Astrocyte of the hippocampus (primary cell): Measurements from ENCODE around the gene ANO2.
"Not testable (repeated sequence)": the region's sequence is repeated elsewhere in the genome, so short reads cannot be mapped to it uniquely, and the experiment has no call there.

ENCODE experiments used
- DNase-seq: peaks from one replicate; pipeline ENCODE4 v3.0.0; 2011; ENCODE audit warnings: low read depth, low spot score

The ANO2 gene

DNA sequence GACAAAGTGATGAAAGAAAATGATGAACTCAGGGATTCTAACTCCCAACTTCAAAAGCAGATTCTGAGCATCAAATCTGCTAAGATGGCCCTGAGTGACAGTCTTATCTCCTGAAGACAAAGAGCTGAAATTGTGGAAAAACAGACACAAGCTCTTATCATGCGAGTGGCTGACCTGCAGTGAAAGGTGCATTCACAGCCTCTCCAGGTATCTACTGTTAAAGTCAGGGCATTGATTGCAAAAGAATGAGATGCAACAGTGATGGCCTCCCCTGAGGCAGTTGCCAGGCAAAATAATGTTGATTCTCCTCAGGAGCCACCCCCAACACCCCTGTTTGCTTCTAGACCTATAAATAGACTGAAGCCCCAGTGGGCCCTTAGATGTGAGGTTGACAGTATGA is 126.2 kb downstream of the ANO2 start:
- not testable (repeated sequence) for DNase-seq

DNA sequence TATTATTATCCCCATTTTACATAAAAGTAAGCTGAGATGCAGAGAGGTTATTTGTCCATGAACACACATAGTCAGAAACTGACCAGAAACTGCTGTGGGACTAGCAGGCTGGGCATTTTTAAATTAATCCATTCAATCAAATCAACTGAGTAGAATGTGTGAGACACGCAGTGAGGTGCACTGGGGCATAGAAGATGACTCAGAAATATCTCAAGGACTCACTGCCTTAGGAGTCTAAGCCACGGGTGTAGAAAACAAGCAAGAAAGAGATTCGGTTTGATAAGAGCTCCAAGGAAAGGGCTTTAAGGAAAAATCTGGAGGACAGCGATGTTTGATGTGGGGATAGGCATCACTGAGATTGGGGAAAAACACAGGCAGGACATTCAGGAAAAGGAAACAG is 127.8 kb downstream of the ANO2 start:
- no peak for DNase-seq

DNA sequence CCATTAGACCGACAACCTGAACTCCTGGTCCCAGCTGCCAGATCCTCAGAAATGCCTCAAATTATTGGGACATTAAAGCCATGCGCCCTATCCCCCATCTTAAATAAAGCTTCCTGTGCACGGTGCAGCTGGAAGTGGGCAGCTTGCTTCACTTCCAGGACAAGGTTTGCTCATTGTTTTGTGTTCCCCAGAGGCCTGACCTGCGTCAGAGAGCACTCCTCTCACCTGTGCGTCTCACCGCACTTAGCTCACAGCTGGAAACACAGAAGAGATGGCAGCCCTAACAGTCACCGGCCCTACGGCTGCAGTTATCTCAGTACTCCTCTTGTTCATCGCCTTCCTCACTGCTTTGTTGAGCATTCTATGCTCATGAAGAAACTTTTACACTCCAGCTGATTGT is 135.5 kb downstream of the ANO2 start:
- DNase-seq, result no peak

DNA sequence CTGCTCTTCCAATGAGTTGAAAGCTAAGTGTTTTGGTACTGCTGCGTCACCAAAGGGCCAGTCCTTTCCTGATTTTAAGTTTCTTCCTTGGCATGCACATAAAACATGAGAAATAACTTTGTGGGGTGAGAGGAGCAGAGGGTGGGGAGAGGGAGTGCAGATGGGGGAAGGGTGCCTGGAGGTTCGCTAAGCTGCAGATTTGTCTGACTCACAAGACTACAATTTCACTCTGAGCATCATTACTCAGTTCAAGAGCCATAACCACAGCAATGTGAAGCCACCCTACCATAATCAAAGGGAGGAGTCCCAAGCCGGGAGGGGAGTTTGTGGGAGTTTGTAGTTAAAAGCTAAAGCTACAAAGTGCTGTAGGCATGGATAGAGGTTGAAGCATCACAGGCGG is 136.1 kb downstream of the ANO2 start:
- peak; percentile 85 for DNase-seq

DNA sequence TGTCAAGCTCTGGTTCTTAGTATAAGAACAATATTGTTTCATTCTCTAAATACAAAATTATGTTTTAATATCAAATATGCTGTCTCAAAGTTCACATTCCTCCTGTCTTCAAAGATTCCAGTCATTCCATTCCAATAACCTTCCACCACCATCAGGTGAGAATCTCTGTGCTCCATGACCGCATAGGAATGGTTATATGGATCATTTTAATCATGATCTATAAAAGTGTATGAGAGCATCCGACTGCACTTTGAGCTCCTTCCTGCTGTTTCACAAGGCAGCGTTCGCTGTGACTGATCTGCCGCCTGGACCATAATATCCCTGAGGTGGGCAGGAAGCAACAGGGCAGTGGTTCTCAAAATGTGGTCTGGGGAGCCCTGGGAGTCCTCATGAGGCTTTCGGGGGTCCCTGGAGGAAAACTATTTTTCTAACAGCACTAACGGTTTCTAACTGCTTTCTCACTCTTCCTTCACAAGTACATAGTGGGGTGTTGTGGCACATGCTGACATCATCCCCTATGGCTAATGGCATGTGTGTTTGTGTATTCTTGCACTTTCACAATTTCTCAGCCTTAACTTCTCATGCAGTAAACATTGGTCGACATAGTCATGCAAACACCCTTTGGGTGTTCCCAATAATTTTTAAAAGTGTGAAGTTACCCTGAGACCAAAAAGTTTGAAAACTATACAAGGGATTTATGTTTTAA is 137.4 kb downstream of the ANO2 start:
- DNase-seq, result no peak

DNA sequence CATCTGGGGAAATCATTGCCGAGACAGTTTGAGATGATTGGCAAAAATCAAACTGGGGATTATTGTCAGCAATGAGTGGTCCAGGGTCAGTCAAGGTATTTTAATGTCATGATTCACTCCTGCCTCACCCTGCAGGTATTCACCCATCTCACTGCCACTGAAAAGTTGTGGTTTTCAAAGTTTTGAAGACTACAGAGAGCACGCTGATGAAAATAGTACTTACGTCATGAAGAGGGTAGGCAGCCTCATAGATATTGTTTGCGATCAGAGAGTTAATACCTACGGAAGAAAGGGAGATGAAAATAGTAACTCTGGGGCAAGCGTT is 138.0 kb downstream of the ANO2 start:
- peak; percentile 38 for DNase-seq

DNA sequence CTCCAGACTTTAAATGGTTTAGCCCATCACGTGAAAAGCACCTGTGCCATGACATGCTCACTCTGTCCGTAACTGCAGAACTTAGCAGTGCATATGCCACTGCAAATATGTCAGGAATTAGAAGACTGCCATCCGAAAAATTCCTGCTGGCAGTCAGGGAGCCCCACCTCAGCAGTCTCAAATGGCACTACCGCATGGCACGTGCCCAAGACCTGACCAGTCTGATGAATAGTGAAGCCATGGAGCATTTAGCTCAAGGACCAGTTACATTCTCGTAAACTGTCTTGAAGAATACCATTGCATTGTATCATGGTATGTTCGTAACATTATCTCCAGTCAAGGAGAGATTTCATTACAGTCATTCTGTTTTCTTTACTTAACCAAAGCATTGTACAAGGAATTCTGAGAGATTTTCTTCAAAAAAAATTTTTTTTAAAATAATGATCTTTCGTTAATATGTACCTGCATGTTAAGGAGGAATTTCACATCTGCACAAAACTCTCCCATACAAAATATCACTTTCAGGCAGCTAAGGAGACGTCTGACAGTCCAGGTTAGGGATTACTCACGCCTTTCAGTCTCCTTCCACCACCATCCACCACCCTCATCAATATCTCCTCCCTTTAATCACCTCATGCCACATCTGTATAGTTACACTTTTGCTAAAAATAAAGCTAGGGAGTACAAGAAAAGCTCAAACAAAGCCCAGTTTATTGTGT is 138.5 kb downstream of the ANO2 start:
- peak; percentile 38 for DNase-seq

DNA sequence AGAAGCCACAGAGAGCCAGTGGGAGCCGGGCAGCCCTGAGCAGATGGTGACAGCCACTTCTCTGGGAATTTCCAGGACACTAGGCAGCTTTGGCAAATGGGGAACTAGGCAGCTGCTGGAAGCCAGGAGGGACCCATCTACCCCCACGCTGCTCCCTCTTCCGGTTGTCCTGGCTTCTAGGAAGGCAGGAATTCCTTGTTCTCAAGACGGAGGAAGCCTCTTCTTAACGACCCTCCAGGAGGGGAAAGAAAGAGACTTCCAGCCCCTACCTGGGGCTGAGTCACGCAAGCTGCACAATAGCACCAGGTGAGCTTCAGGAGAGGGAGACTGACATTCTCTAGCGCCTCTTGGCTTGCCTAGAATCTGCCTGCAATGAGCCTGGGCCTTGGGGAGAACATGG is 141.5 kb downstream of the ANO2 start:
- no peak for DNase-seq

DNA sequence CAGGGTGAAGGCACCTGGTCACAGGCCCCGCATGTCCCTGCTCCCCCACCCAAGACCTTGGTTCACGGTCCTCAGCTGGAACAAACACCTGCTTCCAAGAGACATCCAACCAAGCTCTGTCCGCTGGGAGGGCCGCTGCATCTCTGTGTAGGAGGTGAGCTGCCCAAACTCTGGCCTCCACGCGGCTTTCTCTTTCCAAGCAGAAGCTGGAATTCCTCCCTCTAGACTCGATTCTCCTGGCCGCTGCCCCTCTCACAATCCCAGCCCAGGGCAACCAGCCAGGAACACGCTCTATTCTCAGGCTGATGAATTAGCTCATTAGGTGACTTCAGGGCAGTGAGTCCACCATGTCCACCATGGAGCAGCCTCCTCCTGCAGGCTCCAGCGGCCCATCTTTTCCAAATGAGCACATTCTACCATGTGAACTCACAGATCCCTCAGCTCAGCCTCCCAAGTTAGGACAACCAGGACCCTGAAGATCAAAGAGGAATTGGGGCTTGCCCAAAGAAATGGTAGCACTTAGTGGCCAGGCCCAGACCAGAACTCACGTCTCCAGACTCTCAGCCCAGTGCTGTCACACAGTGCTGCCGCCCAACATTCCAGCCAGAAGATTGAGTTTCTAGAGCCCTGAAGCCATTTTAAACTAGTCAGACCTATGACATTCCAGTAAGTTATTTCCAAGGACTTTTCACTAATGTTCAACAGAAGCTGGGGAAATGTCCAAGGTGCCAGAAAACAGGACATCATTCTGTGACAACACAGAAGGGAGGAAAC is 146.6 kb downstream of the ANO2 start:
- no peak for DNase-seq

DNA sequence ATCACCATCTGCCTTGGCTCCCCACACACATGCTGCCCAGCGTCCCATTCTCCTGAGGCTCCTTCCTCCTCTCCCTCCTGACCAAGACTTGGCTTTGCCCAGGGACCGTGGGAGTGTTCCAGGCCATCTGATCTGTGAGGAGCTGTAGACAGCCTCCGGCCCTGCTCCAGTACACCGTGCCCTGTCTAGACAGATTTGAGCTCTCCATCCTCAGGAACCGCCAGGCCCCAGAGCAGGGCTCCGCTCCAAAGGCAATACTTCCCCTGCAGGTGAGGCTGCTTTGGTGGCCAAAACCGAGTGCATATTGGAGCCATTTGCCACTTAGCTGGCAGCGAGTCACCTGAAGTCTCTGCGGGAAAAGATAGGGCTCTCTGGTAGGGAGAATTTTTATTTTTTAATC is 147.4 kb downstream of the ANO2 start:
- no peak for DNase-seq

DNA sequence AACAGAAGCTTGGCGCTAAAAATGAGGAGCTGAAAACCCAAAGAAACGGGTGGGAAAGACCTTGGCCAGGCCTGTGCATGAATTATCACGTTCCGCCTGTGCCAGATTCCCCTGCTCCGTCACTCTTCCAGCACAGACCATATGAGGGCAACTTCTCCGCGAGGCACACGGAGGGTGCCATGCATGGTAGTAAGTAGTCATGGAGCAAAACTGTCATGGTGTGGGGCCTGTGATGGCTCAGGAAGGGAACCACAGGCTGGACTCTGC is 148.2 kb downstream of the ANO2 start:
- no peak for DNase-seq

DNA sequence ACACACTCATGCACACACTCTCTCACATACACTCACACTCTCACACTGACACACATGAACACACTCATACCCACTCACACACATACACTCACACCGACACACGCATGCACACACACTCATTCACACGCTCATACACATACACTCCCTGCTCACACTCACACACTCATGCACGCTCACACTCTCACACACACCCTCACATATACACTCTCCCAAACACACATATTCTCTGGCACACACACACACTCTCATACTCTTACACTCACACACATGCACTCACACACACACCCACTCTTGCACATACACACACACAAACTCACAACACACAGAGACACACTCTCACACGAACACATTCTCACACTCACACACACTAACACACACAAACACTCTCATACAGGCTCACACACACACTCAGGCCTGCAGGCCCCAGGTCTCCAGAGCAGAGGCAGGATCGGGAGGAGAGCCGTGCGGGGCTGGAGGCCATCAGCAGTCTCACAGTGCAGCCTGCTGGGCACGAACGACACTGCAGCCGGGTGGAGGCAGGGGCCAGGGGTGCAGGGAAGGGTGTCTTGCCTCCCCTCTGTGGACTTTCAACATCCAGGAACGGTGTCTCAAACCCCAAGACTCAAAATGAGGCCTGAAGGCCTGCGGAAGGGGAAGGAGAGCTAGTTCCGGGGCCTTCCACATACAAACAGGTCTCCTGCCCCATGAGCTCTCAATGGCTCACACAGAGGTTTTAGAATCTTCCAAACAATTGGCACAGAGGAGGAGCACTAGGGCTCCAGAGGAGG is 148.7 kb downstream of the ANO2 start:
- peak; percentile 56 for DNase-seq

DNA sequence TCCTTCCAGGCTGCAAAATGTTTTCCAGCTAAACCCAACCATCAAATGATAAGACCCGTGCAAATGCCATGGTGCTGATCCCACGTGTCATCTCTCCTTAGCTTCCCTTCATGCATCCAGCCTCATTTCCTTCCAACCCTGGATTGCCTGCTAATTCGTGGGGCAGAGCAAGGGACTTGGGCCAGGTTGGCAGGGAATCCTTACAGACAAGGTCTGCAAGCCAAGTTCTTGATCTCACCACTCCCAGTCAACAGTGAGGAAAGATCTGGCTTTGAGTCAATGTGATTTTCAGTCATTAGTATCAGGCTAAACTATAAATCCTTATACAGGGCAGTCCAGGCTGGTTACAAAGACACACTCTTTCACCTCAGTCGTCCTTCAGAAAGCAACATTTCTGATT is 150.9 kb downstream of the ANO2 start:
- no peak for DNase-seq

DNA sequence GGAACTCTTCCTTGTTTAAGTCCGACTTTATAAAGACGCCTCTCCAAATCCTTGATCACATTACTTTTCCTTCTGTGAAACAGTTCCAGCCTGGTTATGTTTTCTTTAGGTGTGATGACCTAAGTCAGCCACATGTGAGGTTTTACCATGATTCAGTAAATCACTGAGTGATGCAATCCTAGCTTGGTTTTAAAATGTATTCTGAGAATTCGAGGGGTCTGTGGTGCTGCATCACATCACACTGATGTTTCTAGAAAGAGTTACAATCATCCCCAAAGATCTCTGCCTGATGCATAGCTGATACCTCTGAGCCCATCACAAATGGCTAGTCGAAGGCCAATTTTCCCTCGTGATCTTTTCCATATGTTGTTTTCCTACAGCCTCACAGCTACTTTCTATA is 152.7 kb downstream of the ANO2 start:
- no peak for DNase-seq

DNA sequence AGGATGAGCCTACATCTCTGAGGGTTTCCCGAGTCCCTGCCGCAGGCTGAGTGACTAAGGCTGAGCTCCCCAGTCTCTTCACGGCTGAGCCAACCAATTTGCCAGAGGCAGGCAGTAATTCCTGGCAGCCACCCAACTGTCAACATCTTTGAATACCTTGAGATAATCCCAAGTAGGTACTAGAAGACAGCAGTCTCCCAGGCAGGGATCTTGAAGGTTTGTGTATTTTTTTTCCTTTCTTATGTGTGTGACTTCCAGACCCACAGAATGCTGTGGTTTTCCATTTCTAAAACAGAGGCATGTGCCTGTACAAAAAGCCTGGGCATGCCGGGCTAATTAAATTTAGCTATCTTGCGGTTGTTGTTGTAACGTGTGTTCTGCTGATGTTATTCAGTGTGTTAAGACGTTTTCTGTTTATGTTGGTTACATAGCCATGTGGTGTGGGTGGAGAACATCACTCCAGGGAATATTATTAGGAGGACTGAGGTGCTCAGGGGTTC is 155.5 kb downstream of the ANO2 start:
- peak; percentile 68 for DNase-seq

DNA sequence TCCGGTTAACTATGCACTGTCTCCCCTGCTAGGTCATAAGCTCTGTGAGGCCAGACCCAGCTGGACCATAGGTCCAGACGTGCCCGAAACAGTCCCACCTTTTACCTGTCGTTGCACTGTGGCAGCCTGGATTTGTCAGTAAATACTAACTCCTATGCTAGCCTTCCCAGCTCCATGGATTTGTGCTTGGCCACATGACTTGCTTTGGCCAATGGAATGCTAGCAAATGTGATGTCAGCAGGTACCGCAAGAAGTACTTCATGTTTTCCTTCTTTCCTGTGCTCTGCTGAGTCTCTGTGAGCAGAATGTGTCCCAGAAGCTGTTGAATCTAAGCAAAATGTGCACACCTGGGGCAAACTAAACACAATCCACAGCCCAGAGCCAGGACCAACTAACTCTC is 157.2 kb downstream of the ANO2 start:
- DNase-seq, result no peak

DNA sequence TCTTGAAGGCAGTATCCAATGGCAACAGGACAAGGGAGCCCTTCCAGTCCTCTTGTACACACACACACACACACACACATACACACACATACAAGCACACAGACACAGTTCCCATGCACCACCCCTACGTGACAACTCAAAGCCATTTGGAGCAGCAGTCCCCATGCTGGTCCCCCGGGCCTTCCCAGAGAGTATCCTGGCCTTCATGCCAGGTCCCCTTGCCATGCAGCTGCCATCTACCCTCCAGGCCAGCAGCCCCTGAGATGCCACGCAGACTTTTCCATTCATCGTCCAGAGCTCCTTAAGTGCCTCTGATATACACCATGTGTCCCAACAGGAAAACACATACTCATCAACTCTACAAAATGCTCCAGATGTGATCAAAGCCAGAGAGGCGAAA is 159.5 kb downstream of the ANO2 start:
- DNase-seq, result no peak

DNA sequence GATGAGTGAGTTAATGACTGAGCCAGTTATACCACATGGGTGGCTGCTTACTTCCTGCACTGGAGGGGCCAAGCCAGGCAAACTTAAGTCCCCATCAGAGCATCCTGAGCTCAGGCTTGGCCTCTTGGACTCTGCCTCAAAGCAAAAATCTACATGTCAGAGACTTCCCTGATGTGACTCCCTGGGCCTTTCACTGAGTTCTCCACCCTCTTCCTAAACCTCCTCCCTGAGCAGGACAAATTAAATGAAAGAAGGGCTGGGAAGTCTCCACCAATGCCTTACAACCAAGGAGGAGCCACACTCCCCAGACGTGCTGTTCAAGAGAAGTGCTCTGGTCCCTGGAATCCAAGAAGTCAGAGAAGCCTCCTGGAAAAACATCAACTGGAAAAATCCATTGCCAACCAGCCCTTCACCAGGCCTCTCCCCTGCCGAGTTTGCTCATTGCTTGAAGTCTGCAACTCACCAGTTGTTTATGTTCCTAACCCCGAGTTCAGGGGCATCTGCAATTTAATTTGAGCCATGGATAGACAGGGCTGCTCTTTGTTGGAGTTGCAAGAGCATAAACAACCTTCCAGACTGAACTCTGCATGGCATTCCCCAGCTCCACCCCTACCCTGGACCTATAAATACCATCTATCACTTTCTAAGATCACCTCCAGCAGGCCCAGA is 160.5 kb downstream of the ANO2 start:
- no peak for DNase-seq

DNA sequence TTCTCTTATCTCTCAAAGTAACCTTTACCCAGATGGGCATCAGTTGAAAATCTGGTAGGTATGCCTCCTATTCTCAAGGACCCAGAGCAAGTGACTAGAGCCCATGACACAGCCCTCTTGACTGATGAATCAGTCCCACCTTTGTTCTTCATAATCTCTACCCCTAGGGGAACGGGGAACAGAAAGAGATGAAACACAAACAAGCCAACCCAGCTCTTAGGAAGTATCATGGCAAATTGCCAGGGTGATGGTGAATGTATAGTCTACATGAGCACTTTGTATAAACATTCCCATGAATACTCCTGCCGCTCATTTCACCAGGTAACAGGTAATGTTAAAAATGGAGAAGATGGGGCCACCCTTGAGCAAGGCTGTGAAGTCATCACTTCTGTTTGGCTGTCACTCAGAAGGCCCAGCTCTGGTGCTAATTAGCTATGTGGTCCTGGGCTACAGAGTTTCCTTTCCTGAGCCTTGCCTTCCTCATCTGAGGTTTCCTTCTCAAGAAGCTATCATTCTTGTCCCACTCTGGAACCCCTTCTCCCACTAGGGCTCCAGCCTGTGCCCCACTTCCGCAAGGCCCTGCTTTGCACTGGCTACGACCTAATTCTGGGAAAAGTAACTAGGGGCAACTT is 161.7 kb downstream of the ANO2 start:
- no peak for DNase-seq

DNA sequence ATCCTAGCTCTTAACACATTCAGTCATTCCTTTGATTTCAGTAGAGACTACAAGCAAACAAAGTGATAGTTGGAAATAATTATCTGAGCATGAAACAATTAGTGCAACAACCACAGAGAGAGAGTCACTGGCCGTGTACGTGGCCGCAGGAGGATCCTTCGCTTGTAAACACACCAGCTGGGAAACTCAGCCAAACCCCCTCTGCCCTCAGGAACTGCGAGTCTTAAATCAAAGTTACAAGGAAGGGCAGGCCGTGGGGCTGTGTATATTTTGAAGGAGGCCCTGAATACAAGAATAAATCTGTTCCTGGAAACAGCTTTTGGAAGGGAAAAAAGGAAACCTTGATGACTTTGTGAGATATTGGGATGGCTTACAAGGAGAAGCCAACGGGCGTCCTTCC is 164.5 kb downstream of the ANO2 start:
- DNase-seq, result no peak

DNA sequence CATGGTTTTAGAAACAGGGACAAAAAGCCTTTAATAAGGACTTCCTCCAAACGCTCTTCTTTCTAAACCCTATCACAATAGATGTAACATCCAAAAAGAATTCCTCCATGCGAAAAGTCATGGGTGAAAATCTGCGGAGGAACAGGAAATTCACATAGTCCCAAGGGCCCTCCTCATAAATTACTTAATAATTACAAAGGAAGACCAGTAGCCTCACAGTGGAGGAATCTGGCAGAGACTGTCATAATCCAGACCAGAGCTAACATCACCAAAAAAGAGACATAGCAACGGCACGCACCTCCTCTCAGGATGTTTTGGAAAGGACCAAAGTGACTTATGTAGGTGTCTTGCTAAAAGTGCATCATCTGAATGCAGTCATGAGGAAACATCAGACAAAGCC is 165.7 kb downstream of the ANO2 start:
- DNase-seq, result no peak
